Mesenchymal stem cell (in vitro differentiated cells and primary cell): ENCODE results near the gene MYOM1.
A peak's percentile ranks its signal among the peaks of the same experiment; 100 is the strongest.
"Not testable (repeated sequence)": the region's sequence is repeated elsewhere in the genome, so short reads cannot be mapped to it uniquely, and the experiment has no call there.

Experiments
- DNase-seq: peaks from one replicate; pipeline ENCODE4 v3.0.0-alpha.2; 2013
- H2AFZ ChIP-seq: one replicate; pipeline ENCODE4 v1.6.1; 2013; ENCODE audit warnings: low read depth, mild to moderate bottlenecking, control low read depth, inconsistent platforms, low read length, moderate library complexity
- H2AK5ac ChIP-seq: 2 replicates; pipeline ENCODE4 v1.6.1; 2013; ENCODE audit warnings: low read length, moderate library complexity, mild to moderate bottlenecking, inconsistent platforms; ENCODE audit not compliant: severe bottlenecking
- H2BK120ac ChIP-seq: one replicate; pipeline ENCODE4 v1.6.1; 2013; ENCODE audit warnings: low read depth, mild to moderate bottlenecking, inconsistent platforms, low read length, moderate library complexity
- H2BK12ac ChIP-seq, 2 experiments: one replicate each; pipeline ENCODE4 v1.6.1; 2013; ENCODE audit warnings: inconsistent platforms in 2 of 2, low read length in 2 of 2, mild to moderate bottlenecking in 2 of 2, moderate library complexity in 2 of 2, control low read depth in 1 of 2
- H2BK15ac ChIP-seq: one replicate; pipeline ENCODE4 v1.6.1; 2013; ENCODE audit warnings: mild to moderate bottlenecking, low read depth, inconsistent platforms; ENCODE audit not compliant: poor library complexity, severe bottlenecking
- H2BK5ac ChIP-seq: 2 replicates; pipeline ENCODE4 v1.6.1; 2013; ENCODE audit warnings: low read depth, mild to moderate bottlenecking, low read length, control low read depth, inconsistent platforms; ENCODE audit not compliant: poor library complexity, severe bottlenecking
- H3K14ac ChIP-seq, 2 experiments: one replicate each; pipeline ENCODE4 v1.6.1; 2013; ENCODE audit warnings: inconsistent platforms in 2 of 2, low read length in 2 of 2, control low read depth in 1 of 2, mild to moderate bottlenecking in 1 of 2, moderate library complexity in 1 of 2
- H3K18ac ChIP-seq, 2 experiments: one replicate each; pipeline ENCODE4 v1.6.1; 2013; ENCODE audit warnings: inconsistent platforms in 2 of 2, low read length in 2 of 2, control low read depth in 1 of 2, low read depth in 1 of 2, mild to moderate bottlenecking in 1 of 2
- H3K23ac ChIP-seq, 2 experiments: one replicate each; pipeline ENCODE4 v1.6.1; 2013; ENCODE audit warnings: inconsistent platforms in 2 of 2, low read length in 2 of 2, mild to moderate bottlenecking in 2 of 2, moderate library complexity in 2 of 2, control low read depth in 1 of 2
- H3K27ac ChIP-seq: 2 replicates; pipeline ENCODE4 v1.5.1; 2013; ENCODE audit warnings: mild to moderate bottlenecking, moderate library complexity, low read length, control low read depth, inconsistent platforms; ENCODE audit not compliant: poor library complexity, severe bottlenecking
- H3K27me3 ChIP-seq, 2 experiments: 2 replicates each; pipeline versions ENCODE4 v1.6.1 to v1.7.0; 2013; ENCODE audit warnings: low read length in 2 of 2, mild to moderate bottlenecking in 2 of 2, moderate library complexity in 2 of 2, control low read depth in 1 of 2, inconsistent platforms in 1 of 2; ENCODE audit not compliant: control insufficient read depth in 1 of 2, insufficient read depth in 1 of 2
- H3K36me3 ChIP-seq, 2 experiments: 2 replicates each; pipeline versions ENCODE4 v1.6.1 to v1.7.0; 2013; ENCODE audit warnings: low read length in 2 of 2, control low read depth in 1 of 2, inconsistent platforms in 1 of 2, low read depth in 1 of 2, mild to moderate bottlenecking in 1 of 2; ENCODE audit not compliant: insufficient read depth in 2 of 2, control insufficient read depth in 1 of 2
- H3K4ac ChIP-seq, 2 experiments: one replicate each; pipeline ENCODE4 v1.6.1; 2013; ENCODE audit warnings: inconsistent platforms in 2 of 2, low read length in 2 of 2, mild to moderate bottlenecking in 2 of 2, moderate library complexity in 2 of 2, control low read depth in 1 of 2, low read depth in 1 of 2
- H3K4me1 ChIP-seq: 2 replicates; pipeline ENCODE4 v1.6.1; 2013; ENCODE audit warnings: low read depth, low read length, control low read depth; ENCODE audit not compliant: control insufficient read depth, insufficient read depth
- H3K4me2 ChIP-seq: 2 replicates; pipeline ENCODE4 v1.6.1; 2013; ENCODE audit warnings: low read length, mild to moderate bottlenecking, inconsistent platforms; ENCODE audit not compliant: poor library complexity, severe bottlenecking
- H3K4me3 ChIP-seq, 2 experiments: 2 replicates each; pipeline versions ENCODE4 v1.5.1 to v1.7.0; 2013; ENCODE audit warnings: low read length in 2 of 2, mild to moderate bottlenecking in 2 of 2, control low read depth in 1 of 2, low read depth in 1 of 2; ENCODE audit not compliant: insufficient read depth in 1 of 2
- H3K79me1 ChIP-seq: replicated peaks from 2 replicates; pipeline ENCODE4 v1.6.1; 2013; ENCODE audit warnings: mild to moderate bottlenecking, control low read depth, low read length, inconsistent platforms; ENCODE audit not compliant: poor library complexity, severe bottlenecking
- H3K9ac ChIP-seq: 2 replicates; pipeline ENCODE4 v1.7.0; 2013; ENCODE audit warnings: mild to moderate bottlenecking, low read length, moderate library complexity
- H3K9me3 ChIP-seq: 2 replicates; pipeline ENCODE4 v1.7.0; 2013; ENCODE audit warnings: mild to moderate bottlenecking, low read length; ENCODE audit not compliant: control insufficient read depth
- H4K8ac ChIP-seq: one replicate; pipeline ENCODE4 v1.6.1; 2013; ENCODE audit warnings: inconsistent platforms, mild to moderate bottlenecking, low read length, moderate library complexity
- H4K91ac ChIP-seq: one replicate; pipeline ENCODE4 v1.6.1; 2013; ENCODE audit warnings: mild to moderate bottlenecking, low read length, inconsistent platforms
- WGBS: methylation state at CpG from one replicate; pipeline ENCODE4 v1.1.7; 2013; ENCODE audit warnings: mixed read lengths; 5-methylcytosine and 5-hydroxymethylcytosine counted together

Gene MYOM1

DNA sequence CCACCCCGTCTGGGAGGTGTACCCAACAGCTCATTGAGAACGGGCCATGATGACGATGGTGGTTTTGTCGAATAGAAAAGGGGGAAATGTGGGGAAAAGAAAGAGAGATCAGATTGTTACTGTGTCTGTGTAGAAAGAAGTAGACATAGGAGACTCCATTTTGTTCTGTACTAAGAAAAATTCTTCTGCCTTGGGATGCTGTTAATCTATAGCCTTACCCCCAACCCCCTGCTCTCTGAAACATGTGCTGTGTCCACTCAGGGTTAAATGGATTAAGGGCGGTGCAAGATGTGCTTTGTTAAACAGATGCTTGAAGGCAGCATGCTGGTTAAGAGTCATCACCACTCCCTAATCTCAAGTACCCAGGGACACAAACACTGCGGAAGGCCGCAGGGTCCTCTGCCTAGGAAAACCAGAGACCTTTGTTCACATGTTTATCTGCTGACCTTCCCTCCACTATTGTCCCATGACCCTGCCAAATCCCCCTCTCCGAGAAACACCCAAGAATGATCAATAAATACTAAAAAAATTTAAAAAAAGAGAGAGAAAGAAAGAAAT lies 169.8 kb downstream of the MYOM1 start:
- H2BK120ac ChIP-seq: not testable (repeated sequence)

DNA sequence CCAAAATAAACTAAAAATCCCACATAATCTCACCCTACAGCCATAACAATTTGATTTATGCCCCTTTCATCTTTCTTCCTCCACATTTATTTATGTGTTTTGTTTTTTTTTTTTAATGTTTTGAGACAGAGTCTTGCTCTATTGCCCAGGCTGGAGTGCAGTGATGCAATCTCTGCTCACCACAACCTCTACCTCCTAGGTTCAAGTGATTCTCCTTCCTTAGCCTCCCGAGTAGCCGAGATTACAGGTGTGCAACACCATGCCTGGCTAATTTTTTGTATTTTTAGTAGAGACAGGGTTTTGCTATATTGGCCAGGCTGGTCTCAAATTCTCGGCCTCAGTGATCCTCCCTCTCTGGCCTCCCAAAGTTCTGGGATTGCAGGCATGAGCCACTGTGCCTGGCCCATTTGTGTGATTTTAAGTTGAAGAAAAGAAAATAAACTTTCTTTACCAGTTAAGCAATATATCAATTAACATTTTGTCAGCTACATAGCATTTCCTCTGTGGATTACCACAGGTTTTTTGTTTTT lies 170.9 kb downstream of the MYOM1 start:
- WGBS: 100% methylated on average over 3 of the region's 3 CpGs

More for the DNA sequence above, 169.8 kb downstream of the MYOM1 start:
- H3K27ac ChIP-seq, H3K14ac ChIP-seq, H2BK15ac ChIP-seq, H2BK12ac ChIP-seq, H3K23ac ChIP-seq, H3K4me1 ChIP-seq, H3K4ac ChIP-seq, H3K27me3 ChIP-seq, H3K18ac ChIP-seq, H3K9ac ChIP-seq, H3K4me2 ChIP-seq, H2AFZ ChIP-seq, H2AK5ac ChIP-seq, H2BK5ac ChIP-seq, H3K79me1 ChIP-seq, H4K8ac ChIP-seq, H3K36me3 ChIP-seq, DNase-seq, H4K91ac ChIP-seq, H3K4me3 ChIP-seq, H3K9me3 ChIP-seq: not testable (repeated sequence)
- no CpG with 5 or more reads among the region's 8 CpGs for WGBS

DNA sequence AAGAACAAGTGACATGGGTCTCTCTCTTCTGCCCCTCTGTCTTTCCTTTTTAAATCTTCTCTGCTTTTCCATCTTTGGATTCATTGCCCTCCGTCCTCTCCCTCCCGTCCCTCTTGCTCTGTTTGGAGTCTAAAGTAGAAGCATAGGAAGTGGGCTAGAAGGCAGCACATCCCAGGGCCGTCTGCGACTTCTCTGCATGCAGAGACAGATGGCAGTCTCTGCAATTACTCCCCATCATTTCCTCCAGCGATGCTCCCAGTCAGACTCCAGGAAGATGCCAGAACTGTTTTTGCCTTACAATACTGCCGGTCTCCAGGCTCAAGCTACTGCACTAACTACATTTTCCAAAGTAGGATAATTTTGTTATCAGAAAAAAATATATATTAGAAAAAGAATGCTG lies 171.6 kb downstream of the MYOM1 start:
- no peak overlapping the region for H3K9ac ChIP-seq
- no peak overlapping the region for H2BK12ac ChIP-seq
- WGBS: 11% methylated on average over 5 of the region's 6 CpGs
- H2BK120ac ChIP-seq: no peak overlapping the region
- H3K4me1 ChIP-seq: no peaks in the 10 kb centered on the region
- H2BK15ac ChIP-seq: no peak overlapping the region
- H4K91ac ChIP-seq: no peak overlapping the region
- no peak overlapping the region for H3K4me3 ChIP-seq
- no peak overlapping the region for H3K23ac ChIP-seq
- H3K4ac ChIP-seq: no peak overlapping the region
- H3K27me3 ChIP-seq: no peaks in the 10 kb centered on the region
- DNase-seq: no peak
- H3K9me3 ChIP-seq: no peaks in the 10 kb centered on the region
- H3K4me2 ChIP-seq: no peak overlapping the region
- H4K8ac ChIP-seq: peak overlapping the region; percentile 73
- no peak overlapping the region for H2AFZ ChIP-seq
- no peaks in the 10 kb centered on the region for H3K36me3 ChIP-seq
- no peak overlapping the region for H3K14ac ChIP-seq
- no peak overlapping the region for H2AK5ac ChIP-seq
- no peak overlapping the region for H2BK5ac ChIP-seq
- no peaks in the 10 kb centered on the region for H3K79me1 ChIP-seq
- no peak overlapping the region for H3K27ac ChIP-seq
- no peak overlapping the region for H3K18ac ChIP-seq

More for the DNA sequence above, 170.9 kb downstream of the MYOM1 start:
- no peak overlapping the region for H2AK5ac ChIP-seq
- no peak overlapping the region for H2BK120ac ChIP-seq
- no peak overlapping the region for H3K23ac ChIP-seq
- no peaks in the 10 kb centered on the region for H3K9me3 ChIP-seq
- no peak overlapping the region for H3K4me2 ChIP-seq
- no peak overlapping the region for H2BK12ac ChIP-seq
- H4K8ac ChIP-seq: no peak overlapping the region
- H3K18ac ChIP-seq: no peak overlapping the region
- H3K9ac ChIP-seq: no peak overlapping the region
- H3K27me3 ChIP-seq: no peaks in the 10 kb centered on the region
- no peak overlapping the region for H3K14ac ChIP-seq
- no peak overlapping the region for H3K4me3 ChIP-seq
- DNase-seq: no peak
- no peaks in the 10 kb centered on the region for H3K79me1 ChIP-seq
- H3K4ac ChIP-seq: no peak overlapping the region
- no peaks in the 10 kb centered on the region for H3K36me3 ChIP-seq
- no peak overlapping the region for H4K91ac ChIP-seq
- no peaks in the 10 kb centered on the region for H3K4me1 ChIP-seq
- no peak overlapping the region for H2BK15ac ChIP-seq
- no peak overlapping the region for H2BK5ac ChIP-seq
- H3K27ac ChIP-seq: no peak overlapping the region
- H2AFZ ChIP-seq: no peak overlapping the region

- Histone ChIP-seq H3K36me3 (no peaks in the 10 kb centered on the region), H3K14ac (no peak overlapping the region), H3K4ac (no peak overlapping the region), H2AK5ac (no peak overlapping the region), H3K23ac (no peak overlapping the region), H3K9ac (no peak overlapping the region), H3K4me3 (no peak overlapping the region), H4K91ac (peak overlapping the region; percentile 55), H2BK5ac (no peak overlapping the region), H2BK15ac (no peak overlapping the region), H3K9me3 (no peaks in the 10 kb centered on the region), H3K4me2 (no peak overlapping the region), H2AFZ (no peak overlapping the region), H2BK120ac (no peak overlapping the region), H3K4me1 (no peaks in the 10 kb centered on the region), H3K27me3 (no peaks in the 10 kb centered on the region), H2BK12ac (no peak overlapping the region), H3K18ac (peak overlapping the region in 1 of 2 experiments; percentile 37), H3K79me1 (no peaks in the 10 kb centered on the region), H4K8ac (no peak overlapping the region), H3K27ac (no peak overlapping the region)
- WGBS: 85% methylated on average over 3 of the region's 4 CpGs
- no peak for DNase-seq
Measured at GRCh38 chr18:3046216-3046808, 173.5 kb downstream of the MYOM1 start.
